HG02763 (cell line): ENCODE data around the gene LHPP.
"Not testable (repeated sequence)": the region's sequence is repeated elsewhere in the genome, so short reads cannot be mapped to it uniquely, and the experiment has no call there.

Source experiments
- ATAC-seq: cut with Tn5 transposase; IDR thresholded peaks from one replicate; pipeline ENCODE4 v1.9.1; 2021; ENCODE audit warnings: mild to moderate bottlenecking, moderate library complexity; ENCODE audit not compliant: unreplicated experiment

Gene LHPP, protein sequence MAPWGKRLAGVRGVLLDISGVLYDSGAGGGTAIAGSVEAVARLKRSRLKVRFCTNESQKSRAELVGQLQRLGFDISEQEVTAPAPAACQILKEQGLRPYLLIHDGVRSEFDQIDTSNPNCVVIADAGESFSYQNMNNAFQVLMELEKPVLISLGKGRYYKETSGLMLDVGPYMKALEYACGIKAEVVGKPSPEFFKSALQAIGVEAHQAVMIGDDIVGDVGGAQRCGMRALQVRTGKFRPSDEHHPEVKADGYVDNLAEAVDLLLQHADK

GRCh38 chr10:124461642-124462347 lies at the start of gene LHPP:
LHPP (plus strand) TSS chr10:124461823; CDS start chr10:124461863, 40 bp downstream.
- ATAC-seq = peak; percentile 95

DNA sequence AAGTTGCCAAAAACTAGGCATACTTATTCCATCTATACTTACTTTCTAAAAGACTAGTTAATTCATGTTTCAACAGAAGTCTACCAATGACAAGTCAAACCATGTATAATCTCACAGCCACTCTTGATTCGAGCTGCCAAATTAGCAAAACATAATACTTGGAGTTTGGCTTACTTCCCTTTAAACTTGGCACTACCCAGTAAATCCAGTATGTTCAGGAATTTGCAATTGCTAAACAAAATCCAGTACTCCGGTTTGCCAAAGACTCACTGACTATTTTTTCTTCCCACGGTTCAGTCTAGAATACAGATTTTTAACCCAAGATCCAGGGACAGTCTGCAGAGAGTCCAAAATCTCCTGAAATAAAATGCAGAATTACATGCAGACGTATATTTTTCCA lies 47.5 kb upstream of the LHPP start:
- no peak for ATAC-seq

GRCh38 chr10:124415210-124415609 lies 46.4 kb upstream of the LHPP start:
- no peak for ATAC-seq

- no peak for ATAC-seq
Observed at GRCh38 chr10:124416733-124417132, 44.9 kb upstream of the LHPP start.

- no peak for ATAC-seq
Observed at GRCh38 chr10:124417895-124418725, 43.5 kb upstream of the LHPP start.

GRCh38 chr10:124418726-124419501 lies 42.7 kb upstream of the LHPP start, which contains the start of gene OAT:
OAT (minus strand) TSS chr10:124418923; CDS start chr10:124412171, 6,752 bp downstream.
- peak; percentile 94 for ATAC-seq

- no peak for ATAC-seq
Observed at GRCh38 chr10:124419635-124420034, 42.0 kb upstream of the LHPP start.

GRCh38 chr10:124420254-124420653 lies 41.4 kb upstream of the LHPP start:
- ATAC-seq = no peak

- no peak for ATAC-seq
Observed at GRCh38 chr10:124422742-124423141, 38.9 kb upstream of the LHPP start.

GRCh38 chr10:124423813-124424212 lies 37.8 kb upstream of the LHPP start:
- ATAC-seq = no peak

- no peak for ATAC-seq
Observed at GRCh38 chr10:124425227-124425962, 36.2 kb upstream of the LHPP start.

GRCh38 chr10:124428207-124428777 lies 33.3 kb upstream of the LHPP start:
- no peak for ATAC-seq

- no peak for ATAC-seq
Observed at GRCh38 chr10:124429576-124429975, 32.0 kb upstream of the LHPP start.

DNA sequence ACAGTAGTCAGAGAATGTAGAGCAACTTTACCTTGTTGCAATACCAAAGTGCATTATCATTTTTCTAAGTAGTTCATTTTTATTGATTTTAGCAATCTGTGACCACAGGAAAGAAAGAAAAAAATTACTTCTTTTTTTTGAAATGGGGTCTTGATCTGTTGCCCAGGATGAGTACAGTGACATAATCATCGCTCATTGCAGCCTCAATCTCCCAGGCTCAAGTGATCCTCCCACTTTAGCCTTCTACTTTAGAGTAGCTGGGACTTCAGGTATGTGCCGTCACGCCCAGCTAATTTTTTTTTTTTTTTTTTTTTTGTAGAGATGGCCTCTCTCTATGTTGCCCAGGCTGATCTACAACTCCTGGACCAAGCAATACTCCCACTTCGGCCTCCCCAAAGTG lies 31.5 kb upstream of the LHPP start:
- ATAC-seq = no peak

GRCh38 chr10:124433461-124433860 lies 28.2 kb upstream of the LHPP start:
- no peak for ATAC-seq

DNA sequence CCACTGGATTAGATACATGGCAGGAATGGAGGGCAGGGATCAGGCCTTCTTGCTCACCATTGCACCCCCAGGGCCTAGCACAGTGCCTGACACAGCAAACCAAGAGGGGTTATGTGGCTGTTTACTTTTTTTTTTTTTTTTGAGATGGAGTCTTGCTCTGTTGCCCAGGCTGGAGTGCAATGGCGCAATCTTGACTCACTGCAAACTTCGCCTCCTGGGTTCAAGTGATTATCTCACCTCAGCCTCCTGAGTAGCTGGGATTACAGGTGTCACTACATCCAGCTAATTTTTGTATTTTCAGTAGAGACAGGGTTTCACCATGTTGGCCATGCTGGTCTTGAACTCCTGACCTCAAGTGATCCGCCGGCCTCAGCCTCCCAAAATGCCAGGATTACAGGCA lies 25.9 kb upstream of the LHPP start:
- not testable (repeated sequence) for ATAC-seq

GRCh38 chr10:124436191-124436638 lies 25.4 kb upstream of the LHPP start:
- ATAC-seq = peak; percentile 58

DNA sequence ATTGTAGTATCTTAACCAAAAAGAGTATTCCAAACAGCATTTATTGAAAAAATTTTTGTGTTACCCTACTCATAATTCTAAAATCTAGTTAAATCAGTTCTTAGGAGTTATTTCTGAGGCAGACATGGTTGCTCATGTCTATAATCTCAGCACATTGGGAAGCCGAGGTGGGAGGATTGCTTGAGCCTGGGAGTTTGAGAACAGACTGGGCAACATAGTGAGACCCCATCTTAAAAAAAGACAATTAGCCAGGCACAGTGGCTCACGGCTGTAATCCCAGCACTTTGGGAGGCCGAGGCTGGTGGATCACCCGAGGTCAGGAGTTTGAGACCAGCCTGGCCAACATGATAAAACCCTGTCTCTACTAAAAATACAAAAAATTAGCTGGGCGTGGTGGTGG lies 19.9 kb upstream of the LHPP start:
- ATAC-seq = not testable (repeated sequence)
